ENCODE data around the gene SLC25A21.
"Not testable (repeated sequence)": the region's sequence is repeated elsewhere in the genome, so short reads cannot be mapped to it uniquely, and the experiment has no call there.

Gene SLC25A21

DNA sequence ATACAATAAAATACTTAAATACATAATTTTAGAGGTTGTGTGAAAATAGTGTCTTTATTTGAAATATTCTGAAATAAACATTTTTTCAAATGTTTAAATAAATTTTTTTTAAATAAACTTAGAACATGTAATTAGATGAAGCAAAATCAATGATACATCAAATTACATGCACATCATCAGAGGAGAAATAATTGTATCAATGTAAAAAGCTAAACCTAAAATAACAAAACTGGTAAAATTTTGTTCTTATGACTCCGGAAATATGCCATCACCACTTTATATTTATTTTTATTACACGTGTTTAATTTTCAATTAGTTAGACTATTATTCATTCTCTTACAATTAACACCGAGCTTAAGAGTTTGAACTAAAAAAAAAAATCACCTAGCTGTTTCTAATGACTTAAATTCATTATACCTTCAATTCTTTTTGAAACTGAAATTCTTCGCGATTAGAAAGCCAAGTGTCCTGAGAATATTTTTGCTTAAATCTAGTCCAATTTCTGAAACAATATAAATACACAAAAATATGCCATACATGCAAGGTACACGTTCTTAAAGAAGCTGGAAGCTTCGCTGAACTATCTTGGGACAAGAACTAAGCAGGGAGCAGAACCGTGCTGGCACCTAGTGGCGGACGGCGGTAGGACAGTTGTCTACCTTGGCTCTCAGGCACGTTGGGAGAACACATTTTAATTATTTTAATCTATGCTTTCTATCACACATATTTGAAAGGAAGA lies 230.5 kb downstream of the SLC25A21 start:
- peak; percentile 53 for DNase-seq (ENCODE audit: low spot score)

DNA sequence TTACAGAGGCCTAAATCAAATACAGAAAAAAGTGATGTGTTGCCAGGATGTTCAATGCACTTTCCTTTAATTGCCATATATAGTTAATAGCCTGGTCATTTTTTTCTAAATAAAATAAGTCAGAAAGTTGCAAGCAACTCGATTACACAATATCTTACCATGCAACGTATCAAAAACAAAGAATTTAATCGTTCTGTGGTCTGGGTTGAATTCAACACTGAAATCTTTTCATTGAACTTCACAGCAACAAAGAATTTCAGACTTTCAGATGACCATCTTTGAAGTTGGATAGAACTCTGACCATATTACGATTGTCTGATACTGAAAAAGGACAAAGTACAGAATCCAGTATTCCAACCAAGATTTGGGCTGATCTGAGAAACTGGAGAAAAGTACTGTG lies 231.9 kb downstream of the SLC25A21 start:
- DNase-seq (ENCODE audit: low spot score) = no peak

DNA sequence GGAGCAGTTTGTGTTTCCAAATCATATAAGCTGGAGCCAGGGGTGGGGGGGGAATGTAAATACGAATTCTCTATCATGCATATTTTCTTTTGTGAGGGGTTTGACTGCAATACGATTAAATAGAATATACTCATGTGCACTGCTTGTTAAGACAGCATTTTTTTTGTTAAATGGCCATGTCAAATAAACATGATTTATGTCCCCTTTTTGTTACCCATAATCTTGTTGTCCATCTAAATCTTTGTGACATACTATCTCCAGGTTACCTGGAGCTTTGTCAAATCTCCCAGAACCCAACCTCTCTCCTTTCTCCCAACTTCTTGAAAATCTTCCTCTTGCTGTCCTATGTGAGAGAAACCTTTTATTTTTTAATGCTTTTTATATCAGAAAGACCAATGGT lies 233.1 kb downstream of the SLC25A21 start:
- no peak for DNase-seq (ENCODE audit: low spot score)

DNA sequence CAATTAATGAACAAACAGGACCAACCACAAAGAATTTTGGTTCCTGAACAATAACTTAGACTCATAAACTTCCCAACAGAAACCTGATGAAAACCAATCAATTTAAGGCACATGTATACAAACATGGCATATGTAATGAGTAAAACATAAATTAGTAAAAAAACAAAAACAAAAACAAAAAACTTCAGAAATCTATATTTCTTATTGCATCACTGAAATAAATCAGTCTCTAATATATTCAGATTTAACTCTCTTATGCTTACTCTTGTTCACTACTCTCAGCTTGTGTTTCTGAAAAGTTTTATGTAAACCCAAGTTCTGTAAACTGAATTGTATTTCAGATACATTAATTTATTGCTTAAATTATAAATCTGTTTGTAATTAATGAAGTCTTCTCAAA lies 233.7 kb downstream of the SLC25A21 start:
- DNase-seq (ENCODE audit: low spot score) = no peak

DNA sequence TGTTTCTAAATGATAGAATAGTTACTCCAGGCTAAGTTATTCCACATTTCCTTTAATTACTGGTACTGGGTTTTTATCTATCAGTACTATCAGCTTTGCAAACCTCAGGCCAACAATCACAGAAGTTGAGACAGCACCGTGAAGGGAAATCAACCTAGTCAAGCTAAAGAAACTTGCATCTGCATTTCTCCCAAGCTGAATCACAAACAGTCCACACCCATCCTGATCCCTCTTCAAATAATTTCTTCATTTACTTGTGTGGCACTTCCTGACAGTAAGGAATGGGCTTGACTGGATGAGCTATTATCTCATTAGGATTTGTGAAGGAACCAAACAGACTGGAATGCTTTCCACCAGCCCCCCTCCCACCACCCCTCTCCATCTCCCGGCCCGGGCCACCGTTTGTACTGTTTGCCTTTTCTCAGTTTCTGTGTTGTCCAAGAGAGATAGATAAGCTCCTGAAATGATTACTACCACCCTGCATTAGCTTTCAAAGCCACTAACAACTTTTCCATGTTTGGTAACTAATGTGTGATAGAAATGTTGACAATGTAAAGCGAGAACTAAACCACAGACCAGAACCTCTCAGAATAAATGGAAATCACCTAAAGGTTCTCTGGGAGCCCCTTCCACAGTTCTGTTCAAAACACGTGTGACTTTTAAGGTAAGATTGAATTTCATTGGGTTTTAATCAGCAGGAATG lies 236.3 kb downstream of the SLC25A21 start:
- no peak for DNase-seq (ENCODE audit: low spot score)

DNA sequence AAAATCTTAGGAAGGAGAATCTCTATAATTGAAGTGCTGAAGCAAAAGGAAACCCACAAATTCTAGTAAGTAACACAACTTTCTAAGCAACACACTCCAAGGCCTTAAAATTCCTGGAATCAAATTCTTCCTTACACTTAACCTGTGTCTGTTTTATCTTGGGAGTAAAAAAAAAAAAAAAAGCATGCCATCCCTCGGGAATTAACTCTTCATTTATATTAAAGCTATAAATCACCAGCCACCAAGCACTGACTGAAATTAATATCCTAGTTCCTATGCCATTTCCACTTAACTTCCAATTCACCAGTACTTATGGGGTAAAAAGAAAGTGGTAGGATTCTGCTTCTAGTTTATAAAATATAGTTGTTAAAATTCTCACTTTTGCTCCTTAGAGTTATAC lies 238.1 kb downstream of the SLC25A21 start:
- no peak for DNase-seq (ENCODE audit: low spot score)

DNA sequence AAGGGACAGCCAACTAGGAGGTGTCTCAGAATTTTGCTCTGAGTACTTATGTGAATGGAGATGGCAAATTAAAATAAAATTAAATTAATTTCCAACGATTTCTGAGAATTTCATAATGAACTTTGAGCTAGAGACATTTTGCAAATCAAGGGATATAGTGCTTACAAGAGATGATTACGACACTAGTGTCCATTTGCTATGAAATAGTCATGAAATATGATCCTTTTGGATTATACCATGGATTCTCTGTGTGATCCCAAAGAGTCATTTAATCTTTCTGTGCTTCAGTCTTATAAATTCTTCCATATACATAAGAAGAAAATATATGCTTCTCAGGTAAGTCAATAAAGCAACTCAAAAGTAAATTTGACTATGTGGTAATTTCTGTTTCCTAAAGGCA lies 240.6 kb downstream of the SLC25A21 start:
- no peak for DNase-seq (ENCODE audit: low spot score)

DNA sequence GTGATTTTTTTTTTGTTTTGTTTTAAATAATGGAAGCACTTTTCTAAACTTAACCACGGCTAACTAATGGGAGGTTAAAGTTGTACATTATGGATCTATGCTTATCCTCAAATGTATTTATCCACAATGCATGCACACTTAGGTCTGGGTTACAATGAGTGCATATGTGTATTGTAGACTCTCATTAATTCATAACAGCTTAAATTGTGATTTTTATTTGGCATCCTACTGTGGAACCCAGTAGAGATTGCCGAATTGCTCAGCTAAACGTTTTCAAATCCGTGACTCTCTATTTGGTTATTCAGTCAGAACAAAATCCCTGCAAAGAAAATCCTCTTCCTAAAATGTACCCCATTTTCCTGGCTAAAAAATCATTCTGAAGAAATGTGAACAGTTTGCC lies 244.0 kb downstream of the SLC25A21 start:
- DNase-seq (ENCODE audit: low spot score) = no peak

DNA sequence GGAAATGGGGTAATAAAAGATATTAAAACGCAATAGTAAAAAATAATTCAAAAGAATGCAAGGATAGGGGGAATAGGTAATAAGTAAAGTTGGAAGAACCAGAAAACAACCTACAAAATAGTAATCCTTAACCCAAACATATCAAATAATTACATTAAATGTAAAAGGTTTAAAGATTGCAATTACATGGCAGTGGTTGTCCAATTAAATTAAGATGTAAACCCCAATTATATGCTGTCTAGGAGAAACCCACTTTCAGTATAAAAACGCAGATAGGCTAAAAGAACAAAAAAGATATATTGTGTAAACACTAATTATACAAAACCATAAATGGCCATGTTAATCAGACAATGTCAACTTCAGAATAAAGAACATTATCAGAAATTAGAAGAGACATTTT lies 247.3 kb downstream of the SLC25A21 start:
- DNase-seq (ENCODE audit: low spot score) = no peak

DNA sequence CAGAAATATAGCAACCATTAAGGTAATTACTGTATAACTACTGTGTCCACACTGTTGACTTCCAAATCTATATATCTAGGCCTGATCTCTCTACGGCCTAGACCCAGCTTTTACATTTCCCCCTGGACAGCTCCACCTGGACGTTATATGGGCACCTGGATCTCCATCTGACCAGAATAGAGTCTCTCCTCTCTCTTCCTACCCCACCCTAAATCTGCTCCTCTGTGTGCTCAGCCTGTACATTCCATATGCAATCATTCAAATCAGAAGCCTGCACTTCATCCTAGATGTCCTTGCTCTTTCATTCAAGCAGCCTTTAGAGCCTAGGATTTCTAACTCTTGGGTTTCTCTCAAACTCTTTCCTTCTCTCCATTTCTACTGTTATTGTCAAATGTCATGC lies 255.7 kb downstream of the SLC25A21 start:
- no peak for DNase-seq (ENCODE audit: low spot score)

DNA sequence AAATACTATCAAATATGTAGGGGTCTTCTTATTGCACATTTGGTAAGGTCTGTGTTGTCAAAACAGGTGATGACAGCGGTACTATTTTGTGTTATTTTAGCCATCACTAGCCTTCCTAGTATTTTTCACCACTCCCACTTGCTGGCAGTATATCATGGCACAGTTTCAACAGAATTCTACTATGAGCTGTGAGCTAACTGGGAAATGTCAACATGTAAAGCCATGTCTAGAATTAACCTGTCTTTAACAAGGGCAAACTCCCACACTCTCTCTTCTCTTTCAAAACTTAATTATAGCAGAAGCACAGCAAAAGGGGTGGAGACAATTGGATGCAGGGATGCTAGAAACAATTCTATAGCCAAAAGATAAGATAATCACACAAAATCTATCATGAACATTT lies 257.3 kb downstream of the SLC25A21 start:
- no peak for DNase-seq (ENCODE audit: low spot score)

DNA sequence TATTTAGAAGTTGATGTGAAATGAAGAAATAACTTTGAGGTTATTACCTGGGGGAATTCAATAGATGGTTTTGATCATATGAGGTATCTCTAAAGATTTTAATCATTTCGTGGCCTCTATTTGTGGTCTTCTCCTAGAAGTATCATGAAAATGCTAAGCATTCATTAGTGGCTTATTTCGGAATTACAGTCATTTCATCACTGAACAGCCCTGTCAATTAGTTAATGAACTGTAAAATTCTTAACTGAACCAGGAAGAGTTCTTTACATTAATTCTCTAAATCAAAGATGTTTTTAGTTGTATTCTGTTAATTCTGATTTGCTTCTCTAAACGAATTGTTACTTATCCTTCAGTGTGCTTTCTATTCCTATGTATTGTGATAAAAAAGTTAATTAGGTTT lies 261.8 kb downstream of the SLC25A21 start:
- DNase-seq (ENCODE audit: low spot score) = no peak

DNA sequence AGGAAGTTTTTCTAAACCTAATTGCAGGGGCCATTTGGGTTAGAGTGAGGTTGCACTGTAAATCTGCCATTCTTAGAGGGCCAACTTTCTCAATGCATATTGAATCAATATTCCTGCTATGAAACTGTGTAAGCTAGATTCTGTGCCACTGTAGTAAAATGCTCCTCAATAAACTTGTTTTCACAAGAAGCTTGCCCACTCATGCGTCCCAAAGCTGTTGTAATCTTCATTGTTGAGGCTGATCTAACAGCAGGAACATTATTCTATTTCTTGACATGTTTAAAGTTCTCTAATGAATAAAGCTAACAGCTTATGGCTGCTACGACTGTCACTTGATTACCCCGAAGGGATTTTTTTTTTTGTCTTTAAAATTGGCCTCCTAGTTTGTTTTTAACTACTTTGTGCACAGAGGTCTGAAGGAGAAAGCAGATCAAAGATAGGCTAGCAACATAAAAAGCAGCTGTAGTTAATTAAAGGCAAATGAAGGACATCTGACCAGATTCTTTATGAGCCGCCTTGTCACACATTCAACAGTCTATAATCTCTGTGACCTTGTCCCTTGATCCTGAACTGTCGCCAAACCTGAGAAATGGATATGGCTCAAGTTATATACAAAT lies 267.0 kb downstream of the SLC25A21 start:
- no peak for DNase-seq (ENCODE audit: low spot score)

DNA sequence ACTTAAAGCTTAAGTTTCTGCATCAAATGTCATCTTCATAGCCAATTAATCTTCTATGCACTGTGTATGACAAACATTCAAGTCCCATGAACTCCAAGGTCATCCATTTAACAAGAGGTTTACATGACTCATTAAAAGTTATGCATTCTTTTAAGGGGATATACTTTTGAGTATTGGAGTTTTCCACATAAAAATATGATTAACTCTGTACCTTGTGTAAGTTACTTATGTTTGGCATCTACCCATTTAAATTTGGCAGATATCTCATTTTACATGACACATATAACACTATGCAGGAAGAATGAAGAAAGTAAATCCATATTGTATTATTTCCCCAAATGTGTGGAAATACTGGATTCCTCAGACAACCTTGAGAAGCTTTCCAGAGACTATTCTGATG lies 270.5 kb downstream of the SLC25A21 start:
- no peak for DNase-seq (ENCODE audit: low spot score)

DNA sequence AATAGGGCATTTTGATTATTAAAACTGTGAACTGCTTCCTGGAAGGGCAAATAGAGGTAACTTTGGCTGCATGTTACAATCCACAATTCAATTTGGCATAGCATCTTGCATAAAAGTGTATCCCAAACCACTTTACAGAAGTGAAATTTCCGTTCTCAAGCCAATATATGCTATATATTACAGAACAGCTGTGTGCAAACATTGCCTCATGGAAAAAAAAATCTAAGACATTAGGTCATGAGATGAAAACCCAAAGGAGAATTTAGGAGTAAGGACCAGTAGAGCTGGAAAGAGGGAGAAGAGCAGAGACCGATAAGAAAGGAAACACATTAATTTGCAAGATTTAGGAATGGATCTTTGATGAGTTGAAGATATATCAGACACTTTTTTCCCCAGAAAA lies 271.6 kb downstream of the SLC25A21 start:
- no peak for DNase-seq (ENCODE audit: low spot score)

DNA sequence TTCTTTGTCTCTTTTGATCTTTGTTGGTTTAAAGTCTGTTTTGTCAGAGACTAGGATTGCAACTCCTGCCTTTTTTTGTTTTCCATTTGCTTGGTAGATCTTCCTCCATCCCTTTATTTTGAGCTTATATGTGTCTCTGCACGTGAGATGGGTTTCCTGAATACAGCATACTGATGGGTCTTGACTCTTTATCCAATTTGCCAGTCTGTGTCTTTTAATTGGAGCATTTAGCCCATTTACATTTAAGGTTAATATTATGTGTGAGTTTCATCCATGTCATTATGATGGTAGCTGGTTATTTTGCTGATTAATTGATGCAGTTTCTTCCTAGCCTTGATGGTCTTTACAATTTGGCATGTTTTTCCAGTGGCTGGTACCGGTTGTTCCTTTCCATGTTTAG lies 276.1 kb downstream of the SLC25A21 start:
- not testable (repeated sequence) for DNase-seq (ENCODE audit: low spot score)

DNA sequence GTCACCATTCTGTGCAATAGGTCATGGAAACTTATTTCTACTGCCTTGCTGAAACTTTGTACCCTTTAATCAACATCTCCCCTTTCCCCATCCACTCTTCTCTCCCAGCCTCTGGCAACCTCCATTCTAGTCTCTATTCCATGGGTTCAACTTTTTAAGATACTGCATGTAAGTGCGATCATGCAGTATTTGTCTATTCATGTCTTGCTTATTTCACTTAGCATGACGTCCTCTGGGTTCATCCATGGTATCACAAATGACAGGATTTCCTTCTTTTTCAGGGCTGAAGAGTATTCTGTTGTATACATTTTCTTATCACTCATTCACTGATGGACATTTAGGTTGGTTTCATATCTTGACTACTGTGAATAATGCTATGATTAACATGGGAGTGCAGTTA lies 288.4 kb downstream of the SLC25A21 start:
- DNase-seq (ENCODE audit: low spot score) = no peak

DNA sequence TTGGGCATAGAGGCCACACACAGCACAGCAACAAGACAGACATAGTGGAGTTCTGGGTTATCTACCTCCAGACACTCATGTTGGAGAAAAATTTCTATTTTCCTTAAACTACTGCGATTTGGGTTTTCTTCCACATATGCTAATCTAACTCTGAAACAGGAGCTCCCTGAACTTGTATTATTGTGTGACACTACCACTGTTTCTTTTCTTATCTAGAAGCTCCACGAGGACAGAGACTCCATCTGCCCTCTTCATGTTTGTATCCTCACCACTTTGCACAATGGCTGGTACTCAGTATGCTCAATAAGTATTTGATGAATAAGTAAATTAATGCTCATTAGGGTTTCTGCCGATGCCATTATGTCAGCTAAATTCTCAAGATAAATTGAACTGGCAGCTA lies 292.1 kb downstream of the SLC25A21 start:
- no peak for DNase-seq (ENCODE audit: low spot score)

DNA sequence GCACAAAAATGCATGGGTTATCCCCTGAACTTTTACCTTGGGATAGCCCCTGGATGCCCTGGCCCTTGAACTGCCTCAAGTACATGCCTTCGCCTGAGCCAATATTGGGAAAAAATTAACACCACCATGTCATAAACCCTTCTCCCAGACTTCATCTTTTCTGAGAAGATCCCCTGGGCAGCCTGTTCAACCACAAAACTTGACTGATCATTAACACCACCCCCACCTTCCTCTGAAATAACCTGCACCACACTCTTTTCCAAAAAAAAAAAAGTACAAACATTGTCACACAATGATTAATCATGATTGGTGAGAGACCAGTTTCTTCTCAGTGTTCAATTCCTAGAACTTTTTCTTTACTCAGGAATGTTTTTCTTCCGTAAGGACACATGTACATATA lies 292.8 kb downstream of the SLC25A21 start:
- DNase-seq (ENCODE audit: low spot score) = no peak

DNA sequence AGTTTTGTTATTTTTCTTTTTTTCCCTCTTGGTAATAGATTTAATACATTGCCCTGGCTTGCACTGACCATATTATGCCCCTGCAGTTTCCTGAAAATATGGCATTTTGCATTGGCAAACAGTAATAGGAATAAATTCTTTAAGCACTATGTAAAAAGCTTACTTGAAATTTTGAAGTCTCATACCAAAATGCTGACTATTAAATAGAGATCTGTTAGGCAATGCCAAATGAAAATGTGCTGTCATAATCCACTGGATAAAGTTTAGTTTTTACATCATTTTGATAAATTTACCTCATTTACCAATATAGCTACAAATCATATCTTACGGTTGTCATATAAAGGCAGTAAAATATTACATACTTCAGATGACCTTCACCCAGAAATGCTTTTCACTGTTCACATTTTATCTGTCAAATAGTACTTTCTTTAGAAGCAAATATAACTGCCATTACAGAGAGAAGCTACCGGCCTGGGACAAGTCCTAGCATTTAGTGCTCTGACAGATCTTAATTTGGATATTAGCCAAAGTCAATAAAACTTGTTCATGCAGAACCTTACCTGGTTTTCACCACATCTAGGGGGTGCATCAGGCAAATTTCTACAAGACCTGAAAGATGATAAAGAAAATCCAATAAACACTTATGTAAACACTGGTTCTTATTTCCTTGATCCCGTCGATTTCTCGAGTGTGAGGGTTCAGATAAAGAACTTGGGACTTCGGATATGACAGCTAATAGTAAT lies 297.8 kb downstream of the SLC25A21 start:
- no peak for DNase-seq (ENCODE audit: low spot score)

DNA sequence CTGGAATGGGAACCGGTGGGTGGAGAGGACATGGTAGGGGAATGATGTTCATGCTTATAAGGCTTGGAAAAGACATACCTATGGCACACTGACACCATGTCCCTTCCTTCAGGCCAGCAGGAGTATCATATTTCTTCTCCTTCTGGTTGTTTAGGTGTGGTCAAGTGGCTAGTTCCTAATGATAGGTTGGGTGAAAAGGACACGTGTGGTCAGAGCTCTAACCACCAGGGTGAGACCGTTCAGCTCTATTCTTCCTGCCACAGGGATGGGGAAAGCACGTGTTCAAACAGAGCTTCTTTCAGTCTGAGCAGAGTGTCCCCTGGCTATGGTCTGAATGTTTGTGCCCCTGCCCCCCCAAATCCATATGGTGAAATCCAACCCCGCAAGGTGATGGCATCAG lies 301.6 kb downstream of the SLC25A21 start:
- no peak for DNase-seq (ENCODE audit: low spot score)

DNA sequence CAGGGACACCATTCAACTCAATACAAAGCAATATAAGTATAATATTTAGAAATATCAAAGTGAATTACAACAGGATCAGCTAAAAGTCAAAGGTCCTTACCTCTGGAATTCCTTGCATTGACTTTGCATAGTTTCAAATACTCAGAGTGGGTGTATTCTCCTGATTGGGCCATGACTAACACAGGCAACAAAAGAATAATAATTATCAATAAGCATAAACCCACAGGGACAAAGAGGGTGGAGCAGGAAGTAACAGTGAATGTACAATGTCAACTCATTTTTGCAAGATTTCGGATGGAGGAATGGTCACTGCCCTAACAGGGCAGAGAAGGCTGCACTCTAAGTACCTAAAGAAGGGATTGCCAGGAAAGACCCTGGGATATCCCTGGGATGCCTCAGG lies 303.3 kb downstream of the SLC25A21 start:
- no peak for DNase-seq (ENCODE audit: low spot score)

DNA sequence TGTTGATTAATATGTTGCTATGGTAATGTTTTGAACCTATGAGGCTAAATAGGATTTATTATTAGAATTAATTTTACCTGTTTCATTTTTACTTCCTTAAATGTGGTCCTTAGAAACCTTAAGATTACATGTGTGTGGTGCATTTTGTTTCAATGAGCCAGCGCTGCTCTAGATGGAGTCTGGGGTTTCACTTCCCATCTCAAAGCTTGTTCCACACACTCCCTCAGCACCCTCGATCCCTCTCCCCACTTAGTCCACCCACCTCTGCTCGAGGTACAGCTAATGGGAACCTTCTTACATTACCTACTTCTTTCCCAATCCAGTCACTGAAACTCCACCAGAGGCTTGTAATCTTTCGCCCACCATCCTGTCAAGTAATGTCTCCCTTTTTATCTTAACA lies 305.5 kb downstream of the SLC25A21 start:
- no peak for DNase-seq (ENCODE audit: low spot score)

Data from pons (tissue), 1 donor.